ENCODE data around the gene ATAT1. TPM values are rescaled to one million over a fixed set of nuclear protein-coding genes. Genes with fewer than 3 reads are reported as not detected.
A peak's percentile ranks its signal among the peaks of the same experiment; 100 is the strongest.

ATAT1 gene
- polyA plus RNA-seq, 3 donors from 2014 or later = 0.43 to 3.1 TPM; not detected in 1

GRCh38 chr6:30672445-30673253 is 46.0 kb downstream of the ATAT1 start, which contains the start of gene DHX16:
Gene DHX16 (minus strand): TSS chr6:30673006. CDS start chr6:30672841, 165 bp downstream.
- DNase-seq = peak; percentile 91 to 92 (median 91)
- peak within 1 kb of the TSS; percentile 80 to 86 (median 84) for H3K27ac Mint-ChIP-seq
- peaks cover 10 to 29% (median 27%) of the 10 kb centered on the region in 3 donors for H3K36me3 Mint-ChIP-seq
- no peaks in the 10 kb centered on the region for H3K9me3 Mint-ChIP-seq
- peaks cover 32 to 34% of the 10 kb centered on the region in 2 donors for H3K4me1 Mint-ChIP-seq
- H3K4me3 Mint-ChIP-seq = peak within 1 kb of the TSS; percentile 82 to 93 (median 87)
- peaks cover 4 to 9% (median 7%) of the 10 kb centered on the region in 3 donors for H3K27me3 Mint-ChIP-seq (ENCODE audit: low read depth in 3 of 3)

GRCh38 chr6:30676660-30677285 is 50.1 kb downstream of the ATAT1 start:
- H3K9me3 Mint-ChIP-seq = no peaks in the 10 kb centered on the region
- peak overlapping the region in 1 of 5 donors; percentile 27 for H3K4me3 Mint-ChIP-seq
- peaks cover 4 to 8% (median 6%) of the 10 kb centered on the region in 3 donors for H3K27me3 Mint-ChIP-seq (ENCODE audit: low read depth in 3 of 3)
- DNase-seq = no peak
- H3K4me1 Mint-ChIP-seq = peaks cover 47 to 53% of the 10 kb centered on the region in 2 donors
- peak overlapping the region in 5 of 6 donors; percentile 31 to 76 (median 53) for H3K27ac Mint-ChIP-seq
- peaks cover 20 to 34% (median 27%) of the 10 kb centered on the region in 3 donors for H3K36me3 Mint-ChIP-seq

DNA sequence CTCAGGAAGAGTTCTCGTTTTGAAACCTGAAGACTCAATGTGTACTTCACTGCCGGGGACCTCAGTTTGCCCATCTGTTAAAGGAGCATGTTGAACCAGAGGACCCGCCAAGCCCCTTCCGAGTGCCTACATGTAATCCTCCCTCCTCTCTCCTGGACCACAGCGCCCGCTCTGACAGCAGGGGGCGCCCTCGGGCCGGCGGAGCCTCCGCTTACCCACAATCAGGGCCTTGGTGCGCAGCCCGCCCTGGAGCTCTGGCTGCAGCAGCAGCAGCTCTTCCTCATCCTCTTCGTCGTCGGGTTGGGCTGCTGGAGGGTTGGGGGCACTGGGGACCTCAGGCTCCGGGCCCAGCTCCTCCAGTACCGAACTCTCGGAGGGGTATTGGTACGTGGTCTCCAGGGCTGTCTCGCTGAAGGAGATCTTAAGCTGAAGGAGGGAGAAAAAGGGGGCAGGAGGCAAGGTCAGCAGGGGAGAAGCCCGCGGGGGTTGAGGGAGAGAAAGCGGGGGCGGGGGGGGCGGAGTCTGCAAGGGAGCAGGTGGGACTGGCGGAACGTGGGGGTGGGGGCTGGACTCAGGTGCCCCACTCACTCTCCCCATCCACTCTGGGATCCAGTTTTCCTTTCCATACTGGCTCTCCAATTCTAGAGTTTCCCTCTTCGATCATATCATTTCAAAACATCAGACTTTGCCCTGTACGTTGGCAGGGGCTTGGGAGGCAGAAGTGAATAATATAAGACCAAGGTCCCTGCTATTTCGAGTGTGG is 52.5 kb downstream of the ATAT1 start:
- peaks cover 46 to 53% of the 10 kb centered on the region in 2 donors for H3K4me1 Mint-ChIP-seq
- H3K27ac Mint-ChIP-seq = peak overlapping the region; percentile 85 to 99 (median 98)
- no peaks in the 10 kb centered on the region for H3K9me3 Mint-ChIP-seq
- H3K36me3 Mint-ChIP-seq = peaks cover 23 to 41% (median 35%) of the 10 kb centered on the region in 3 donors
- H3K27me3 Mint-ChIP-seq (ENCODE audit: low read depth in 3 of 3) = peaks cover 9 to 13% (median 12%) of the 10 kb centered on the region in 3 donors
- DNase-seq = peak; percentile 87 to 90 (median 88)
- peak overlapping the region; percentile 79 to 100 (median 99) for H3K4me3 Mint-ChIP-seq

DNA sequence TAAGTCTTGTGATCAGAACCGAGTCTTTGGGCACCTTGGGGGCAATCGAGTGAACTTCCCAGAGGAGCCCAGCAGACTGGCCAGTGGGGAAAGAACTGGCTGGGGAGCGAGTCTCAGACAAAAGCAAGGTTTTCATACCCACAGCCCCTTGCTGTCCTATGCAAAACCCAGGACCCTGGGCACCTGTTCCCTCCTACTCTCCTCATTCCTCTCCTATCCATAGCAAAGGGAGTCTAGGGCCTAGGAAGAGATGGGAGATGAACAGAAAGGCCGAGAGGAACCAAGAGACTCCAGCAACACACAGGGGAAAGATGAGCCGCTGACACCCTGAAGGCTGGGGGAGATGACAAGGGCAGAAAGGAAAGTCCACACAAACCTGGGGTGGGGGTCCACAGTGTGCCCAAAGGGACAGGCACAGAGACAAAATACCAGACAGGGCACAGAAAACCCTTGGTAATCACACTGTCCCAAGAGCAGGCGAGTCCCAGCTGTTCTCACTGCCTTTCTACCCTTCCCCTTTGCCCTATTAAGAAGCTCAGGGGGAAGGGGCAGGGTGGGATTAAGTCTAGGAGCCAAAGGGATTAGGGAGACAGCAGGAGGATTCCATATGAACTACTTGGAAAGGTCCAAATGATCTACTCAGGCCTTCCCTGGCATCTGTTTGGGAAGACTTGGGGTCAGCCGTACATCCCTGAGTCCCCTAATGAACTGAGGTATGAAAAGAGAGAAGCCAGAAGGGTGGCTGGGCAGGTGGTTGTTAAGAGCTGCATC is 53.3 kb downstream of the ATAT1 start:
- Mint-ChIP-seq H3K4me1 (peaks cover 48 to 54% of the 10 kb centered on the region in 2 donors), H3K27ac (peak overlapping the region; percentile 85 to 99 (median 98)), H3K9me3 (no peaks in the 10 kb centered on the region), H3K36me3 (peaks cover 25 to 45% (median 38%) of the 10 kb centered on the region in 3 donors), H3K27me3 (ENCODE audit: low read depth in 3 of 3) (peaks cover 11 to 15% (median 15%) of the 10 kb centered on the region in 3 donors), H3K4me3 (peak overlapping the region; percentile 79 to 100 (median 99))
- DNase-seq = no peak

- H3K36me3 Mint-ChIP-seq = peaks cover 30 to 40% (median 35%) of the 10 kb centered on the region in 3 donors
- peaks cover 50 to 57% of the 10 kb centered on the region in 2 donors for H3K4me1 Mint-ChIP-seq
- no peaks in the 10 kb centered on the region for H3K9me3 Mint-ChIP-seq
- peak overlapping the region; percentile 98 to 100 (median 99) for H3K4me3 Mint-ChIP-seq
- peak overlapping the region; percentile 95 to 100 (median 99) for H3K27ac Mint-ChIP-seq
- H3K27me3 Mint-ChIP-seq (ENCODE audit: low read depth in 3 of 3) = peaks cover 15 to 23% (median 16%) of the 10 kb centered on the region in 3 donors
- no peak for DNase-seq
Observed at GRCh38 chr6:30681766-30682142, 55.1 kb downstream of the ATAT1 start.

DNA sequence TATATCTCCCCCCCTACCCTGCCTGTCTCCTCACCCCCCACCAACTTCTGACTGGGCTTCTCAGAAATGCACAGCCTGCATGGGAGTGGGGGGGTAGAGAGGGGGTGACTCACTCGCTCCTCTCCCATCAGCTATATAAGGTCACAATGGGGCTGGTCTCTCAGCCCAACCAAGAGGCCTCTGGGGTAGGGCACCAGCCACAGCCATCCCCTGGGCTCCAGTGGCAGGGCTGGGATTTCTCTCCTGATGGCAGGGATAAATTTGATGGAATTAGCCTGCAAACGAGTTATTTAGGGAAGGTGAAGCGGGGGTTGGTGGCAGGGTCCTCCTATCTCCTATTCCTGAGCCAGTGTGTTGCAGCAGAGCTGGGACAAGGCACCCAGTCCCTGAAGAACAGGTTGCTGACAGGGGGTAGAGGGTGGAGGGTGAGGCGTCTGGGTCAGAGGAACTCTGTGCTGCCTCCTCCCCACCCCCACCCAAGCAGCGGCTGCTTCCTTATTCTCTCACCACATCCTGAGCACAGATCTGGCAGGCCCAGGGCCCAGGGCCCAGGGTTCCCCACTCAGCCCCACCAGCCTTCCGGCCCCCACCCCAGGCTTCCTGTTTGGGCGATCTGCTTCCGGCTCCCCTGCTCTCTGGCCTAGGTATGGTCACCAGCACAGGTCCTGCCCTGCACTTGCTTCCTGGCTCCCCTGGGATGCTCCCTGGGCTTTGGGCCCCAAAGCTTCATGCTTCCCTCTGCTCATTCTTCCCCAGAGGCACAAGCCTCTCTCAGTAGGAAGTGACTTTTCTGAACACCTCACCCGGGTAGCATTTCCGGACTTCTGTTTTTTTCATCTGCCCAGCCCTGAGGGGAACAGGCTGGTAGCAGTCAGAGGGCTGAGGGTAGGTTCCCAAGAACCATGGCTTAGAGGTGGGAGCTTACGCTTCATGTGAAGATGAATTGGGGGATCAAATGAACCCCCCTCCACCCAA is 55.8 kb downstream of the ATAT1 start:
- Mint-ChIP-seq H3K9me3 (no peaks in the 10 kb centered on the region), H3K27ac (peak overlapping the region; percentile 95 to 100 (median 99)), H3K27me3 (ENCODE audit: low read depth in 3 of 3) (peaks cover 16 to 23% (median 16%) of the 10 kb centered on the region in 3 donors), H3K4me1 (peaks cover 51 to 58% of the 10 kb centered on the region in 2 donors), H3K36me3 (peaks cover 30 to 36% (median 34%) of the 10 kb centered on the region in 3 donors), H3K4me3 (peak overlapping the region; percentile 98 to 100 (median 99))
- peak; percentile 91 to 93 (median 92) for DNase-seq

GRCh38 chr6:30683183-30683979 is 56.7 kb downstream of the ATAT1 start:
- Mint-ChIP-seq H3K4me1 (peaks cover 61 to 68% of the 10 kb centered on the region in 2 donors), H3K9me3 (no peaks in the 10 kb centered on the region), H3K4me3 (peak overlapping the region; percentile 98 to 100 (median 99)), H3K27me3 (ENCODE audit: low read depth in 3 of 3) (peaks cover 16 to 23% (median 17%) of the 10 kb centered on the region in 3 donors), H3K36me3 (peaks cover 30 to 36% (median 34%) of the 10 kb centered on the region in 3 donors), H3K27ac (peak overlapping the region; percentile 95 to 100 (median 99))
- DNase-seq = peak in 1 of 3 donors; percentile 23

- Mint-ChIP-seq H3K27ac (peak overlapping the region; percentile 95 to 100 (median 99)), H3K4me3 (peak overlapping the region; percentile 98 to 100 (median 99)), H3K9me3 (no peaks in the 10 kb centered on the region), H3K36me3 (peaks cover 27 to 33% (median 31%) of the 10 kb centered on the region in 3 donors), H3K4me1 (peaks cover 62 to 69% of the 10 kb centered on the region in 2 donors), H3K27me3 (ENCODE audit: low read depth in 3 of 3) (peaks cover 16 to 25% (median 17%) of the 10 kb centered on the region in 3 donors)
- DNase-seq = no peak
Observed at GRCh38 chr6:30683980-30684338, 57.3 kb downstream of the ATAT1 start.

- Mint-ChIP-seq H3K27ac (peak overlapping the region; percentile 95 to 100 (median 99)), H3K36me3 (peaks cover 25 to 29% (median 29%) of the 10 kb centered on the region in 3 donors)
- DNase-seq = peak; percentile 40 to 43 (median 42)
Observed at GRCh38 chr6:30684386-30685156, 57.9 kb downstream of the ATAT1 start.

GRCh38 chr6:30685157-30686008 is 58.7 kb downstream of the ATAT1 start:
- no peaks in the 10 kb centered on the region for H3K9me3 Mint-ChIP-seq
- peaks cover 18 to 22% (median 20%) of the 10 kb centered on the region in 3 donors for H3K36me3 Mint-ChIP-seq
- peaks cover 62 to 69% of the 10 kb centered on the region in 2 donors for H3K4me1 Mint-ChIP-seq
- H3K27me3 Mint-ChIP-seq (ENCODE audit: low read depth in 3 of 3) = peaks cover 16 to 25% (median 16%) of the 10 kb centered on the region in 3 donors
- H3K4me3 Mint-ChIP-seq = peak overlapping the region; percentile 98 to 100 (median 99)
- peak in 1 of 3 donors; percentile 21 for DNase-seq
- H3K27ac Mint-ChIP-seq = peak overlapping the region; percentile 91 to 99 (median 96)

More at GRCh38 chr6:30684386-30685156, 57.9 kb downstream of the ATAT1 start:
- Mint-ChIP-seq H3K4me1 (peaks cover 62 to 69% of the 10 kb centered on the region in 2 donors), H3K9me3 (no peaks in the 10 kb centered on the region), H3K4me3 (peak overlapping the region; percentile 98 to 100 (median 99)), H3K27me3 (ENCODE audit: low read depth in 3 of 3) (peaks cover 16 to 25% (median 16%) of the 10 kb centered on the region in 3 donors)
